Mesothelial cell of epicardium (in vitro differentiated cells): ENCODE results near the gene SGCD. TPM values are rescaled to one million over a fixed set of nuclear protein-coding genes. Genes with fewer than 3 reads are reported as not detected.

ENCODE experiments used
- DNase-seq, 2 experiments: peaks; one replicate each; pipeline ENCODE4 v3.0.0; 2021; ENCODE audit warnings: low spot score in 2 of 2; ENCODE audit not compliant: unreplicated experiment in 2 of 2
- H3K27ac Mint-ChIP-seq: 2 replicates; pipeline ENCODE4 v1.8.0; 2021; ENCODE audit warnings: mixed read lengths
- H3K27me3 Mint-ChIP-seq: 2 replicates; pipeline ENCODE4 v1.8.0; 2021; ENCODE audit warnings: low read depth, mixed read lengths
- H3K36me3 Mint-ChIP-seq: 2 replicates; pipeline ENCODE4 v1.8.0; 2021; ENCODE audit warnings: mixed read lengths
- H3K4me1 Mint-ChIP-seq: 2 replicates; pipeline ENCODE4 v1.8.0; 2021; ENCODE audit warnings: mixed read lengths
- H3K4me3 Mint-ChIP-seq: 2 replicates; pipeline ENCODE4 v1.8.0; 2021; ENCODE audit warnings: mild to moderate bottlenecking, moderate library complexity, mixed read lengths
- H3K9me3 Mint-ChIP-seq: 2 replicates; pipeline ENCODE4 v1.8.0; 2021; ENCODE audit warnings: mixed read lengths
- CTCF ChIP-seq: fragments of 200-600 bp; sonication (generic); IDR thresholded peaks from one replicate; pipeline ENCODE4 v1.5.0; 2021; ENCODE audit warnings: antibody characterized with exemption; ENCODE audit not compliant: unreplicated experiment
- total RNA-seq: library from RNA; stranded (reverse); gene quantifications from 3 replicates; pipeline ENCODE4 v1.2.1, GENCODE V29; 2021

The SGCD gene
- total RNA-seq, 1 donor from 2014 or later = 4.9 TPM

- Mint-ChIP-seq H3K36me3 (peaks cover 3% of the 10 kb centered on the region), H3K4me1 (no peaks in the 10 kb centered on the region), H3K27me3 (peaks cover 1% of the 10 kb centered on the region), H3K9me3 (peaks cover 22% of the 10 kb centered on the region), H3K4me3 (no peak overlapping the region), H3K27ac (no peak overlapping the region)
- no peak for TF ChIP-seq CTCF
- no peak for DNase-seq
Observed at GRCh38 chr5:156615901-156616300, 288.9 kb downstream of the SGCD start.

- H3K4me3 Mint-ChIP-seq = no peak overlapping the region
- H3K9me3 Mint-ChIP-seq = peaks cover 7% of the 10 kb centered on the region
- no peak overlapping the region for H3K27ac Mint-ChIP-seq
- no peak for TF ChIP-seq CTCF
- H3K4me1 Mint-ChIP-seq = no peaks in the 10 kb centered on the region
- no peaks in the 10 kb centered on the region for H3K36me3 Mint-ChIP-seq
- H3K27me3 Mint-ChIP-seq = peaks cover 1% of the 10 kb centered on the region
- DNase-seq = no peak
Observed at GRCh38 chr5:156617426-156617825, 290.5 kb downstream of the SGCD start.

GRCh38 chr5:156618601-156619000 is 291.6 kb downstream of the SGCD start:
- H3K36me3 Mint-ChIP-seq = no peaks in the 10 kb centered on the region
- no peak for TF ChIP-seq CTCF
- H3K27me3 Mint-ChIP-seq = peaks cover 1% of the 10 kb centered on the region
- DNase-seq = no peak
- no peaks in the 10 kb centered on the region for H3K4me1 Mint-ChIP-seq
- H3K9me3 Mint-ChIP-seq = peaks cover 6% of the 10 kb centered on the region
- H3K4me3 Mint-ChIP-seq = no peak overlapping the region
- H3K27ac Mint-ChIP-seq = no peak overlapping the region

GRCh38 chr5:156621719-156622118 is 294.8 kb downstream of the SGCD start:
- peaks cover 1% of the 10 kb centered on the region for H3K27me3 Mint-ChIP-seq
- no peak for DNase-seq

GRCh38 chr5:156623381-156624040 is 296.5 kb downstream of the SGCD start:
- Mint-ChIP-seq H3K4me1 (no peaks in the 10 kb centered on the region), H3K9me3 (no peaks in the 10 kb centered on the region), H3K4me3 (no peak overlapping the region), H3K27ac (no peak overlapping the region), H3K36me3 (no peaks in the 10 kb centered on the region), H3K27me3 (peaks cover 1% of the 10 kb centered on the region)
- DNase-seq = no peak
- TF ChIP-seq CTCF = no peak

More at GRCh38 chr5:156621719-156622118, 294.8 kb downstream of the SGCD start:
- Mint-ChIP-seq H3K4me1 (no peaks in the 10 kb centered on the region), H3K4me3 (no peak overlapping the region), H3K36me3 (no peaks in the 10 kb centered on the region), H3K9me3 (peaks cover 6% of the 10 kb centered on the region), H3K27ac (no peak overlapping the region)
- TF ChIP-seq CTCF = no peak
